Astrocyte (in vitro differentiated cells and primary cell): ENCODE results near the gene CCNB2.

ENCODE experiments used
- EZH2 ChIP-seq: IDR thresholded peaks from 2 replicates; pipeline ENCODE4 v1.6.1; 2012; ENCODE audit warnings: mild to moderate bottlenecking, low read length, inconsistent platforms; ENCODE audit not compliant: insufficient read depth
- TF ChIP-seq, protein P1 (sequence below): IDR thresholded peaks from 2 replicates; pipeline ENCODE4 v1.5.1; 2011; ENCODE audit warnings: low read depth, mild to moderate bottlenecking, inconsistent platforms, low read length, moderate library complexity; ENCODE audit not compliant: insufficient read depth

DNA sequence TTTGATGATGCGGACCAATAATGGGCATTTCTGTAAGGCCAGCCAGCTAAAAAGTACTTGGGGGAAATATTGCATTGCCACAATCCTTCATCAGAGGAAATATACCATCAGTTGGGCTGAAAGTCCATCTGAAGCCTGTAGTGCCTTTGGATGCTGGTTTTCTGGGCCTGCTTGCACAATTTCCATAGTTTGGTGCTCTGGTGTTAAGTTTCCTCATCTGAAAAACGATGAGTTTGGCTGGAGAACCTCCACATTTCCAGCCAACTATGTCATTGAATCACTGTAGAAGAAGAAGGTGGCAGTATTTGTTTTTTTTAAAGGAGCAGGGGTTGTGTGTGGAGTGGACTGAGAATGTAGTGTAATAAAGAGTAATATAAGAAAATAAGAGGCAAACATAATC, 10.1 kb downstream of the CCNB2 start:
- TF ChIP-seq, protein P1, sequence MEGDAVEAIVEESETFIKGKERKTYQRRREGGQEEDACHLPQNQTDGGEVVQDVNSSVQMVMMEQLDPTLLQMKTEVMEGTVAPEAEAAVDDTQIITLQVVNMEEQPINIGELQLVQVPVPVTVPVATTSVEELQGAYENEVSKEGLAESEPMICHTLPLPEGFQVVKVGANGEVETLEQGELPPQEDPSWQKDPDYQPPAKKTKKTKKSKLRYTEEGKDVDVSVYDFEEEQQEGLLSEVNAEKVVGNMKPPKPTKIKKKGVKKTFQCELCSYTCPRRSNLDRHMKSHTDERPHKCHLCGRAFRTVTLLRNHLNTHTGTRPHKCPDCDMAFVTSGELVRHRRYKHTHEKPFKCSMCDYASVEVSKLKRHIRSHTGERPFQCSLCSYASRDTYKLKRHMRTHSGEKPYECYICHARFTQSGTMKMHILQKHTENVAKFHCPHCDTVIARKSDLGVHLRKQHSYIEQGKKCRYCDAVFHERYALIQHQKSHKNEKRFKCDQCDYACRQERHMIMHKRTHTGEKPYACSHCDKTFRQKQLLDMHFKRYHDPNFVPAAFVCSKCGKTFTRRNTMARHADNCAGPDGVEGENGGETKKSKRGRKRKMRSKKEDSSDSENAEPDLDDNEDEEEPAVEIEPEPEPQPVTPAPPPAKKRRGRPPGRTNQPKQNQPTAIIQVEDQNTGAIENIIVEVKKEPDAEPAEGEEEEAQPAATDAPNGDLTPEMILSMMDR = no peak
- no peak for TF ChIP-seq EZH2
